ENCODE measurements around the gene BACE1.
"Not testable (repeated sequence)": the region's sequence is repeated elsewhere in the genome, so short reads cannot be mapped to it uniquely, and the experiment has no call there.

BACE1 gene

DNA sequence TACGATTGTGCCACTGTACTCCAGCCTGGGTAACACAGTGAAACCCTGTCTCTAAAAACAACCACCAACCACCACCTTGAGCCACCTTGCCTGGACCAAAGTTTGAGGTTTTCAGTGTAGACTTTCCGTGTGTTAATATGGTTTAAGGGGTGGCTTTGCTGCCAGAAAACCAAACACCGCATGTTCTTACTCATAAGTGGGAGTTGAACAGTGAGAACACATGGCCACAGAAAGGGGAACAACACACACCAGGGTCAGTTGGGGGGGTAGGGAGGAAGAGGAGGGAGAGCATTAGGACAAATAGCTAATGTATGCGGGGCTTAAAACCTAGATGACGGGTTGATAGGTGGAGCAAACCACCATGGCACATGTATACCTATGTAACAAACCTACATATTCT is 43.9 kb downstream of the BACE1 start:
- not testable (repeated sequence) for DNase-seq

DNA sequence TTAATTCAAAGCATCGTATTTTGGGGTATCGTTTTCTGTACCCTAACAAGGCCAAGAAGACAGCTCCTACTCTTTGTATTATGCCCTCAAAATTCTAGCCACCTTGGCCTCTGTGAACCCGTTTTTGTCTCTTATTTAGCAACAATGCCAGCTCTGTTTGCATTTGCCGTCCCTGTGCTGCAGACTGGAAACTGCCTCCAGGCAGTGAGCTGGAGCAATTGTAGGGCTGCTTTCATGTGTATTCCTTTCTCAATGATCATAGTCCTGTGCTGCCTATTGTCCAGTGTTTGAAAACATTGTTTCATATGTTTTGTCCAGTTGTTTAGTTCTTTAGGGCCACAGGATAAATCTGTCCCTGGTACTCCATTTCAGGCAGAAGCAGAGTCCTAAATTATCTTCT is 44.8 kb downstream of the BACE1 start:
- no peak for DNase-seq

DNA sequence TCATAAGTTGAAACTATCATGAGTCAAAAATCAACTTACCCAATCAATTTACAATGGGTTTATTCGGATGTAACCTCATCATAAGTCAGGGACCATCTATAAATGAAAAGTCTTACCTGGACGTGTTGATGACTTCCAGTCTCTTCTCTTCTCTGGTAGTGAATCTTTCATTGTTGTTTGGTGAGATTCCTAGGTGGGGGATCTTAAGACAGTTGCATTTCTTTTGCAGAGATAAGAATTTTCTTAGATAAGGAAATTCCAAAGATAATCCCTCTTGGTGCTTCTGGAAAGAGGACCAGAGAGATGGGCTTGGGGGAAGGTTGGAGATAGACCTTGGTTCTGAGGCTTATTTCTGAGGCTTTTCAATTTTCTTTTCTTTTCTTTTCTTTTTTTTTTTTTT is 46.2 kb downstream of the BACE1 start:
- no peak for DNase-seq

DNA sequence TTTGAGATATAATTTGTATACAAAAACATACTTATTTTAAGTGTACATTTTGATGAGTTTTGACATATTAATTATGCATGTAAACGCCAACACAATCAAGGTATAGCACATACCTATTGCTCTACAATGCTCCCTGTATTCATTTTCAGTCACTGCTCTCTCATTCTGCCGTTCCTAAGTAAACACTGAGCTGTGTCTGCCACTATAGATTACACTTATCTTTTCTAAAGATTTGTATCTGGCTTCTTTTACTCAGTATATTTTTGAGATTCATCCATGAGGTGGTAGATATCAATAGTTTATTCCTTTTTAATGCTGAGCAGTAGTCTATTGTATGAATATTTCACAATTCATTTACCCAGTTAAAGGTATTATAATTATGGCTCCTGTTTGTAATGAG is 50.3 kb downstream of the BACE1 start:
- no peak for DNase-seq

DNA sequence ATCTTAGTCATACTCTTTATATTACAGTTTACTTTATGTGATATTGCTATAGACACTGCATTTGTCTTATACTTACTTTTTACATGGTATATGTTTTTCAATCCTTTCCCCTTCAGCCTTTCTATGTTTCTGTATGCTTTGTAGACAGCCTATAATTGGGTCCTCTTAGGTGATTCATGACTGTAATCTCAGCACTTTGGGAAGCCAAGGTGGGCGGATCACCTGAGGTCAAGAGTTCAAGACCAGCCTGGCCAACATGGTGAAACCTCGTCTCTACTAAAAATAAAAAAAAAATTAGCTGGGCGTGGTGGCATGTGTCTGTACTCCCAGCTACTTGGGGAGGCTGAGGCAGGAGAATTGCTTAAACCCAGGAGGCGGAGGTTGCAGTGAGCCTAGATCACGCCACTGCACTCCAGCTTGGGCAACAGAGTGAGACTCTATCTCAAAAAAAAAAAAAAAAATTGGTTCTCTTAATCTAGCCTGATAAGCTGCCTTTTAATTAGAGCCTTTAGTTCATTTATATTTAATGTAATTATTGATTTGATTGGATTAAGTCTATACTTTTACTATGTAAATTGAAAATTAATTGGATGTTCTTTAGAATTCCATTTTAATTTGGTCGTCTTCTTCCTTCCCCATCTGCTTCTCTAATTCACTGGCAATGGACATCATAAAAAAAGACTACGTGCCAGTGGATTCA is 51.3 kb downstream of the BACE1 start:
- not testable (repeated sequence) for DNase-seq

DNA sequence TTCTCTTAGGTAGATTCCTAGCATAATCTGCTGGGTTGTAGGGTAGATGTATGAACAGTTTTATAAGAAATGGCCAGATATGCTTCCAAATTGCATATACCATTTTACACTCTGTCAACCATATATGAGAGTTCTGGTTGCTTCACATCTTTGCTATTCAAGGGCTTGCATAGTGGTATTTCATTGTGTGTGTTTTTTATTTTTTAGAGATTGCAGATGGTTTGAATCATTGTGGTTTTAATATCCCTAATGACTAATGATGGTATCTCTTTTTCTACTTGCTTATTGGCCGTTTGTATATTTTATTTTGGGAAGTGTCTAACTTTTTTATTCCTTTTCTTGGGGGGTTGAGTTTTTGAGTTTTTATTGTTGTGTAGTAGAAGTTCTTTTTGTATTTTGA is 56.6 kb downstream of the BACE1 start:
- DNase-seq = no peak

DNA sequence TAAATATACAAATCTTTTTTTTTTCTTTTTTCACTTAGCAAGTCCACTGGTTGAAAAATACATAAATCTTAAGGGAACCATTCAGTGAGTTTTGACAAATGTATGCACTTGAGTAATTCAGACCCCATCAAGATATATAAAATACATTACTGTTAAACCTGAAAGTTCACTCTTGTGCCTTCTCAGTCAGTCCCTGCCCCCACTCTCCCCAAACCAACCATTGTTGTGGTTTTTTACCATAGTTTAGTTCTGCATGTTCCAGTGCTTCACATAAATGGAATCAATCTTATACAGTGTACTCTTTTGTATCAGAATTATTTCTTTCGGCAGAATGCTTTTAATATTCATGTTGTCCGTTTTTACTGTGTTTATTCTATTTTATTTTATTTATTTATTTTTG is 57.5 kb downstream of the BACE1 start:
- DNase-seq = no peak

DNA sequence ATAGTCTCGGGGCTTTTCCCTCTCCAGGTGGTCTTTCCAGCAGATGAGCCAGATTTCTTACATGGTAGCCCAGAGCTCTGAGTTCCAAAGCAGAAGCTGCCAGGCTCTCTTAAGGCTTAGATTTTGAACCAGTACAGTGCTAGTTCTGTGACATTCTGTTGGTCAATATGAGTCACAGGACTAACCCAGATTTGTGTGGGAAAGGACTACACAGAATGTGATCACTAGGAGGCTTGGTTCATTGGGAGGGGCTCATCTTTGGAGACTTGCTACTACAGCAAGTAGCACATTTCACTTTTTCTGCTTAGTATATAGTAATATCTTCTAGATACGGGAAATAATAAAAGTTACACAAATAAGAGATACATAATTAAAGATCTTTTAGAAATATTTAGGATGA is 59.5 kb downstream of the BACE1 start:
- DNase-seq = no peak

DNA sequence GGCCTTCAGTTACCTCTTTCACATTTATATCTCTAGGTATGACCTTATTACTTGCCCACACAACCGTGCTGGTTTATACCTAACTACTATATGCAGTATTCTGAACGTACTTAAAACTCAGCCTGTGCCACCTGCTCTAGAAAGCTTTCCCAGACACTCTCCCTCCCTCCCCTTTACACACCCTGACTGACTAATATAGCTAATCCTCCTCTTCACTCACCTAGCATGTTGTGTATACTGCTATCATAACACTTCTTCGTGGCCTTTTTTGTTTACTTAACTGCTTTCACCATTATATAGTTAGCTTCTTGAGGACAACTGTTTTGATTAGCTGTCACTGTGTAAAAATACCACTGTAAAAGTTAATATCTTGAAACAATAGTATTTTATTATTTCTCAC is 60.1 kb downstream of the BACE1 start:
- DNase-seq = no peak

DNA sequence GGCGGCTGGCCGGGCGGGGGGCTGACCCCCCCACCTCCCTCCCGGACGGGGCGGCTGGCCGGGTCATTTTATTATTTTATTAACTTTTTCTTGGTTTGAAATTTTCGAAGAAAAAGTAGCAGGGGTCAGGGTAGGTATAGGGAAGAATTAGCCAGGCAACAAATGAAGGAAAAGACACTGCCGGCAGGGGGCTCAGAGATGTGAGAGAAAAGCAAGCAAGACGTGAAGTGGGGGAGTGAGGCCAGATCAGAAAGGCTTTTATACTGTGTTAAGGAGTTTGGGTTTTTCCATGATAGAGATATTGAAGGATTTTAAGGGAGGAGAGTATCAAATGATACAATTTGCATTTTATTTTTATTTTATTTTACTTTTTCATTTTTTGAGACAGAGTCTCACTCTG is 64.5 kb downstream of the BACE1 start:
- DNase-seq = no peak

DNA sequence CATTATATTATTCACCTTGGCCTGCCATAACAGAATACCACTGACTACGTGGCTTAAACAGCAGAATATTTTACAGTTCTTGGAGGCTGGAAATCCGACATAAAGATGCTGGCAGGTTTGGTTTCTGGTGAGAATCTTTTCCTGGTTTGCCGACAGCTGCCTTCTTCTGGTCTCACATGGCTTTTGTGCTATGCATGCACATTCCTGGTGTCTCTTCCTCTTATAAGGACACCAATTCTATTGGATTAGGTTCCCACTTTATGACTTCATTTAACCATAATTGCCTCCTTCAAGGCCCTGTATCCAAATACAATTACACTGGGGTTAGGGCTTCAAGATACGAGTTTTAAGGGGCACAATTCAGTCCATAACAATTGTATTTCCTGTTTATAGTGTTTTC is 66.5 kb downstream of the BACE1 start:
- no peak for DNase-seq

DNA sequence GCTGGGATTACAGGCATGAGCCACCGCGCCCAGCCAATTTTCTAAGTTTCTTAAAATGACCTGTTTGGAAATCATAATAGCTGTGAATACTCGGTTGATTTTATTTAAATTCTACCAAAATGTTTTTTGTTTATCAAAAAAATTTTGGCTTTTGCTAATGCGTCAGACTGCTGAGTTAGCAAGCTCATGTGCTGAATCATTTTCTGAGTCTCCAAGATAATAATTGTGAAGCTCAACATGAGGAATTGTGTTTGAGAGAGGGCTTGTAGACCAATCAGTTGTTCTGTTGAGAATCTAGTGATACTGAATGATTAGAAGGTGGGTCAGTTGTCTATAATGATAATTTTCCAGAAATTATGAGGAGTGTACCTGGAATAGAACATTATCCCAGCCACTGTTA is 67.7 kb downstream of the BACE1 start:
- DNase-seq = no peak

DNA sequence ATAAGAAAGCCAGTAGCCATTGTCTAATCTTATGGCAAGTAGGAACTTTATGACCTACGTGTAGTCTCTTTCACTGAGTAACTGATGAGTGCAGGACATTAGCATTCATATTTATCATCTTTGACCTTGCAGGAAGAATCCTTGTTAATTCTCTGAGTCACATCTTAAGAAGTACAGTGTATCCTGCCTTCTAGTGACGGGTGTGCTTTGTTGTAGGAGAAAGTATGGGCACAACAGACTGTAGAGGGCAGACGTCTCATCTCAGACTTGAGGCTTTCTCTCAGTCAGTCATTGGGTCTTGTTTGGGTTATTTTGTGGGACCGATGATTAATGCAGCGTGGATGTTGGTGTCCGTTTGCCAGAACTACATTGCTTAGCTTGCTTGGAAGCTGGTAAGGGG is 76.8 kb downstream of the BACE1 start:
- DNase-seq = no peak

DNA sequence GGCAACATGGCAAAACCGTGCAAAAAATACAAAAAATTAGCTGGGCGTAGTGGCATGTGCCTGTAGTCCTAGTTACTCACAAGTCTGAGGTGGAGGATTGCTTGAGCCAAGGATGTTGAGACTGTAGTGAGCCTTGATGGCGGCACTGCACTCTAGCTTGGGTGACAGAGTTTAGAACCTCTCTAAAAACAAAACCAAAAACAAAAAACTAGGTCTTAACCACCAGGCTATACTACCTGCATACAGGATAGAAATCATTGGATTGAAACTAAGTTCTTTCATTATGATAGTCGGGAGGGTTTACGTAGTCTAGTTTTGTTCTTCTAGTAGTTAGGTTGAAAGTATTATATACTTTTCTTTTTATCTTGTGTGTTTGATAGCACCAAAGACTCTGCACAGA is 77.8 kb downstream of the BACE1 start:
- DNase-seq = no peak
